Nephron (organoid): ENCODE data around the gene AXIN1.

Experiments used
- H3K27ac Mint-ChIP-seq, 3 experiments: 2 replicates each; pipeline ENCODE4 v1.8.0; 2020; ENCODE audit warnings: mixed read lengths in 3 of 3, mild to moderate bottlenecking in 2 of 3, moderate library complexity in 1 of 3
- H3K27me3 Mint-ChIP-seq: 2 replicates; pipeline ENCODE4 v1.8.0; 2021; ENCODE audit warnings: low read depth, mild to moderate bottlenecking, moderate library complexity, mixed read lengths
- H3K36me3 Mint-ChIP-seq: 2 replicates; pipeline ENCODE4 v1.8.0; 2020; ENCODE audit warnings: low read depth, mixed read lengths
- H3K4me1 Mint-ChIP-seq: 2 replicates; pipeline ENCODE4 v1.8.0; 2020; ENCODE audit warnings: mixed read lengths
- H3K4me3 Mint-ChIP-seq, 3 experiments: 2 replicates each; pipeline ENCODE4 v1.8.0; 2020; ENCODE audit warnings: mild to moderate bottlenecking in 3 of 3, mixed read lengths in 3 of 3, moderate library complexity in 2 of 3
- H3K9me3 Mint-ChIP-seq: 2 replicates; pipeline ENCODE4 v1.8.0; 2020; ENCODE audit warnings: mixed read lengths
- CTCF ChIP-seq, 3 experiments: fragments of 200-600 bp; sonication (generic); IDR thresholded peaks; one replicate each; pipeline ENCODE4 v1.5.0; 2021; ENCODE audit warnings: antibody characterized with exemption in 3 of 3; ENCODE audit not compliant: unreplicated experiment in 3 of 3

Gene AXIN1

GRCh38 chr16:398561-399339 is 46.2 kb upstream of the AXIN1 start:
- H3K36me3 Mint-ChIP-seq = no peaks in the 10 kb centered on the region
- peak overlapping the region; percentile 83 to 90 (median 85) for H3K4me3 Mint-ChIP-seq
- TF ChIP-seq CTCF (IDR thresholded peaks at IDR 0.05; ENCODE audit: unreplicated experiment in 3 of 3) = no peak
- H3K4me1 Mint-ChIP-seq = peaks cover 11% of the 10 kb centered on the region
- no peaks in the 10 kb centered on the region for H3K27me3 Mint-ChIP-seq
- H3K9me3 Mint-ChIP-seq = no peaks in the 10 kb centered on the region
- peak overlapping the region; percentile 75 to 91 (median 90) for H3K27ac Mint-ChIP-seq

- peak overlapping the region; percentile 75 to 91 (median 90) for H3K27ac Mint-ChIP-seq
- peak overlapping the region; percentile 78 to 84 (median 83) for H3K4me3 Mint-ChIP-seq
- peak; percentile 36 to 45 (median 43) for TF ChIP-seq CTCF (IDR thresholded peaks at IDR 0.05; ENCODE audit: unreplicated experiment in 3 of 3)
- no peaks in the 10 kb centered on the region for H3K27me3 Mint-ChIP-seq
- no peaks in the 10 kb centered on the region for H3K9me3 Mint-ChIP-seq
- peaks cover 11% of the 10 kb centered on the region for H3K4me1 Mint-ChIP-seq
- H3K36me3 Mint-ChIP-seq = no peaks in the 10 kb centered on the region
Observed at GRCh38 chr16:397736-398332, 45.3 kb upstream of the AXIN1 start.

- Mint-ChIP-seq H3K9me3 (no peaks in the 10 kb centered on the region), H3K36me3 (no peaks in the 10 kb centered on the region), H3K4me3 (peak within 1 kb of the TSS; percentile 96 to 99 (median 98)), H3K27ac (peak within 1 kb of the TSS; percentile 98 to 99 (median 98)), H3K27me3 (no peaks in the 10 kb centered on the region), H3K4me1 (peaks cover 11% of the 10 kb centered on the region)
- no peak for TF ChIP-seq CTCF (IDR thresholded peaks at IDR 0.05; ENCODE audit: unreplicated experiment in 3 of 3)
Observed at GRCh38 chr16:397135-397661, 44.7 kb upstream of the AXIN1 start, which contains the start of gene NME4. Gene NME4, plus strand, starts transcription at chr16:397199. Its CDS starts 24 bp downstream, at chr16:397223.

- peak overlapping the region; percentile 98 to 99 (median 98) for H3K27ac Mint-ChIP-seq
- no peaks in the 10 kb centered on the region for H3K9me3 Mint-ChIP-seq
- peaks cover 11% of the 10 kb centered on the region for H3K4me1 Mint-ChIP-seq
- no peaks in the 10 kb centered on the region for H3K36me3 Mint-ChIP-seq
- TF ChIP-seq CTCF (IDR thresholded peaks at IDR 0.05; ENCODE audit: unreplicated experiment in 3 of 3) = no peak
- no peaks in the 10 kb centered on the region for H3K27me3 Mint-ChIP-seq
- peak overlapping the region; percentile 96 to 99 (median 98) for H3K4me3 Mint-ChIP-seq
Observed at GRCh38 chr16:396605-397004, 44.1 kb upstream of the AXIN1 start.

GRCh38 chr16:396199-396598 is 43.7 kb upstream of the AXIN1 start:
- Mint-ChIP-seq H3K4me1 (peaks cover 11% of the 10 kb centered on the region), H3K9me3 (no peaks in the 10 kb centered on the region), H3K36me3 (no peaks in the 10 kb centered on the region), H3K27ac (peak overlapping the region; percentile 98 to 99 (median 98)), H3K27me3 (no peaks in the 10 kb centered on the region), H3K4me3 (peak overlapping the region; percentile 96 to 99 (median 98))
- no peak for TF ChIP-seq CTCF (IDR thresholded peaks at IDR 0.05; ENCODE audit: unreplicated experiment in 3 of 3)
